ENCODE measurements around the gene ATP1A3.
A peak's percentile ranks its signal among the peaks of the same experiment; 100 is the strongest.

Gene ATP1A3

GRCh38 chr19:41924151-41925145 lies 69.6 kb downstream of the ATP1A3 start:
- Mint-ChIP-seq H3K27me3 (peaks cover 21% of the 10 kb centered on the region), H3K27ac (no peak overlapping the region), H3K4me3 (no peak overlapping the region), H3K9me3 (no peaks in the 10 kb centered on the region), H3K4me1 (peaks cover 33% of the 10 kb centered on the region)
- DNase-seq (no peak), ATAC-seq (no peak)

- DNase-seq: no peak
- H3K4me3 Mint-ChIP-seq: peak overlapping the region in 1 of 2 donors; percentile 36
- no peaks in the 10 kb centered on the region for H3K9me3 Mint-ChIP-seq
- peak overlapping the region; percentile 5 to 42 for H3K27ac Mint-ChIP-seq
- H3K4me1 Mint-ChIP-seq: peaks cover 26% of the 10 kb centered on the region
- no peak for ATAC-seq
- H3K27me3 Mint-ChIP-seq: peaks cover 21% of the 10 kb centered on the region
Observed at GRCh38 chr19:41923045-41923788, 70.8 kb downstream of the ATP1A3 start.

GRCh38 chr19:41922585-41922984 lies 71.4 kb downstream of the ATP1A3 start:
- peak overlapping the region in 1 of 2 donors; percentile 18 for H3K27ac Mint-ChIP-seq

GRCh38 chr19:41921577-41922576 lies 72.2 kb downstream of the ATP1A3 start:
- DNase-seq (no peak), ATAC-seq (no peak)
- peak overlapping the region; percentile 69 to 83 for H3K27ac Mint-ChIP-seq
- no peaks in the 10 kb centered on the region for H3K9me3 Mint-ChIP-seq
- peaks cover 21% of the 10 kb centered on the region for H3K27me3 Mint-ChIP-seq
- H3K4me1 Mint-ChIP-seq: peaks cover 26% of the 10 kb centered on the region
- peak overlapping the region; percentile 6 to 32 for H3K4me3 Mint-ChIP-seq

More at GRCh38 chr19:41922585-41922984, 71.4 kb downstream of the ATP1A3 start:
- ATAC-seq (no peak), DNase-seq (no peak)
- H3K4me3 Mint-ChIP-seq: no peak overlapping the region
- peaks cover 26% of the 10 kb centered on the region for H3K4me1 Mint-ChIP-seq
- no peaks in the 10 kb centered on the region for H3K9me3 Mint-ChIP-seq
- H3K27me3 Mint-ChIP-seq: peaks cover 21% of the 10 kb centered on the region

- H3K4me1 Mint-ChIP-seq: peaks cover 26% of the 10 kb centered on the region
- H3K9me3 Mint-ChIP-seq: no peaks in the 10 kb centered on the region
- H3K27me3 Mint-ChIP-seq: peaks cover 21% of the 10 kb centered on the region
- DNase-seq (no peak), ATAC-seq (peak; percentile 12)
- H3K27ac Mint-ChIP-seq: peak overlapping the region in 1 of 2 donors; percentile 83
- peak overlapping the region; percentile 6 to 32 for H3K4me3 Mint-ChIP-seq
Observed at GRCh38 chr19:41920882-41921576, 73.0 kb downstream of the ATP1A3 start.

- H3K27me3 Mint-ChIP-seq: peaks cover 21% of the 10 kb centered on the region
- peaks cover 26% of the 10 kb centered on the region for H3K4me1 Mint-ChIP-seq
Observed at GRCh38 chr19:41919948-41920712, 73.9 kb downstream of the ATP1A3 start.

GRCh38 chr19:41918653-41919244 lies 75.3 kb downstream of the ATP1A3 start:
- peaks cover 21% of the 10 kb centered on the region for H3K27me3 Mint-ChIP-seq
- no peak overlapping the region for H3K4me3 Mint-ChIP-seq
- no peaks in the 10 kb centered on the region for H3K9me3 Mint-ChIP-seq
- no peak overlapping the region for H3K27ac Mint-ChIP-seq
- peaks cover 33% of the 10 kb centered on the region for H3K4me1 Mint-ChIP-seq
- DNase-seq (no peak), ATAC-seq (no peak)

More at GRCh38 chr19:41919948-41920712, 73.9 kb downstream of the ATP1A3 start:
- DNase-seq (no peak), ATAC-seq (no peak)
- no peaks in the 10 kb centered on the region for H3K9me3 Mint-ChIP-seq
- H3K4me3 Mint-ChIP-seq: no peak overlapping the region
- no peak overlapping the region for H3K27ac Mint-ChIP-seq

GRCh38 chr19:41918095-41918494 lies 75.9 kb downstream of the ATP1A3 start:
- no peak for DNase-seq
- no peak overlapping the region for H3K27ac Mint-ChIP-seq
- no peaks in the 10 kb centered on the region for H3K9me3 Mint-ChIP-seq
- H3K27me3 Mint-ChIP-seq: peaks cover 16% of the 10 kb centered on the region
- H3K4me1 Mint-ChIP-seq: peaks cover 34% of the 10 kb centered on the region
- H3K4me3 Mint-ChIP-seq: no peak overlapping the region
- ATAC-seq: peak; percentile 5

GRCh38 chr19:41917676-41918075 lies 76.4 kb downstream of the ATP1A3 start:
- Mint-ChIP-seq H3K27ac (no peak overlapping the region), H3K4me3 (no peak overlapping the region), H3K9me3 (no peaks in the 10 kb centered on the region), H3K27me3 (peaks cover 14% of the 10 kb centered on the region), H3K4me1 (peaks cover 32% of the 10 kb centered on the region)
- ATAC-seq (peak; percentile 8), DNase-seq (no peak)
